ENCODE data around the gene GFER.

The GFER gene

GRCh38 chr16:1966460-1966859 is 17.5 kb upstream of the GFER start, which contains the start of gene RNF151:
Gene RNF151 (plus strand): TSS chr16:1966856. CDS start chr16:1966882, 26 bp downstream.
- no peak for DNase-seq
- Histone ChIP-seq H3K36me3 (peaks cover 29% of the 10 kb centered on the region), H3K27me3 (no peaks in the 10 kb centered on the region), H3K9me3 (no peaks in the 10 kb centered on the region), H3K4me3 (ENCODE audit: low read depth, low read length) (peak within 1 kb of the TSS; percentile 94), H3K4me1 (no peaks in the 10 kb centered on the region)
- TF ChIP-seq, protein P1, sequence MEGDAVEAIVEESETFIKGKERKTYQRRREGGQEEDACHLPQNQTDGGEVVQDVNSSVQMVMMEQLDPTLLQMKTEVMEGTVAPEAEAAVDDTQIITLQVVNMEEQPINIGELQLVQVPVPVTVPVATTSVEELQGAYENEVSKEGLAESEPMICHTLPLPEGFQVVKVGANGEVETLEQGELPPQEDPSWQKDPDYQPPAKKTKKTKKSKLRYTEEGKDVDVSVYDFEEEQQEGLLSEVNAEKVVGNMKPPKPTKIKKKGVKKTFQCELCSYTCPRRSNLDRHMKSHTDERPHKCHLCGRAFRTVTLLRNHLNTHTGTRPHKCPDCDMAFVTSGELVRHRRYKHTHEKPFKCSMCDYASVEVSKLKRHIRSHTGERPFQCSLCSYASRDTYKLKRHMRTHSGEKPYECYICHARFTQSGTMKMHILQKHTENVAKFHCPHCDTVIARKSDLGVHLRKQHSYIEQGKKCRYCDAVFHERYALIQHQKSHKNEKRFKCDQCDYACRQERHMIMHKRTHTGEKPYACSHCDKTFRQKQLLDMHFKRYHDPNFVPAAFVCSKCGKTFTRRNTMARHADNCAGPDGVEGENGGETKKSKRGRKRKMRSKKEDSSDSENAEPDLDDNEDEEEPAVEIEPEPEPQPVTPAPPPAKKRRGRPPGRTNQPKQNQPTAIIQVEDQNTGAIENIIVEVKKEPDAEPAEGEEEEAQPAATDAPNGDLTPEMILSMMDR (IDR thresholded peaks at IDR 0.05; ENCODE audit: low read depth, low read length): no peak

DNA sequence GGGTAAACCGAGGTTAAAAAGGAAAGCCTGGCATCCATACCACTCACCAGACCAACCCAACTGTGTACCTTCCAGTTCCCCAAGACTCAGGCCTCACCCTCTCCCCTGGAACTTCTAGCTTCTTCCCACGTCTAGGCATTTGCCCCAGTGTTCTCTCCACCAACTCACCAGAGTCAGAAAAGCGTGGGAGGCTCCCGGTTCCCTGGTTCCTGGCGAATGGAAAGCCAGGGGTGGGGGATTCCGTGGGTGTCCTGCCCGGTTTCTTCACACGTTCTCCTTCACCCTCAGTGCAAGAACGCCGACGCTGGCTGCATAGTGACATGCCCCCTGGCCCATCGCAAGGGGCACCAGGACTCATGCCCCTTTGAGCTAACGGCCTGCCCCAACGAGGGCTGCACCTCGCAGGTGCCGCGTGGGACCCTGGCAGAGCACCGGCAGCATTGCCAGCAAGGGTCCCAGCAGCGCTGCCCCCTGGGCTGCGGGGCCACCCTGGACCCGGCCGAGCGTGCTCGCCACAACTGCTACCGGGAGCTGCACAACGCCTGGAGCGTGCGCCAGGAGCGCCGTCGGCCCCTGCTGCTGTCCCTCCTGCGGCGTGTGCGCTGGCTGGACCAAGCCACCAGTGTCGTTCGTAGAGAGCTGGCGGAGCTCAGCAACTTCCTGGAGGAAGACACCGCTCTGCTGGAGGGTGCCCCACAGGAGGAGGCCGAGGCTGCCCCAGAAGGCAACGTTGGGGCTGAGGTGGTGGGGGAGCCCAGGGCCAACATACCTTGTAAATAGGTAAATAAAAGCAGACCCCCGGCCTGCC is 15.6 kb upstream of the GFER start:
- Histone ChIP-seq H3K27me3 (no peaks in the 10 kb centered on the region), H3K9me3 (no peaks in the 10 kb centered on the region), H3K4me1 (no peaks in the 10 kb centered on the region), H3K36me3 (peaks cover 11% of the 10 kb centered on the region), H3K4me3 (ENCODE audit: low read depth, low read length) (no peak overlapping the region)
- TF ChIP-seq, protein P1 (IDR thresholded peaks at IDR 0.05; ENCODE audit: low read depth, low read length): no peak
- DNase-seq: no peak

DNA sequence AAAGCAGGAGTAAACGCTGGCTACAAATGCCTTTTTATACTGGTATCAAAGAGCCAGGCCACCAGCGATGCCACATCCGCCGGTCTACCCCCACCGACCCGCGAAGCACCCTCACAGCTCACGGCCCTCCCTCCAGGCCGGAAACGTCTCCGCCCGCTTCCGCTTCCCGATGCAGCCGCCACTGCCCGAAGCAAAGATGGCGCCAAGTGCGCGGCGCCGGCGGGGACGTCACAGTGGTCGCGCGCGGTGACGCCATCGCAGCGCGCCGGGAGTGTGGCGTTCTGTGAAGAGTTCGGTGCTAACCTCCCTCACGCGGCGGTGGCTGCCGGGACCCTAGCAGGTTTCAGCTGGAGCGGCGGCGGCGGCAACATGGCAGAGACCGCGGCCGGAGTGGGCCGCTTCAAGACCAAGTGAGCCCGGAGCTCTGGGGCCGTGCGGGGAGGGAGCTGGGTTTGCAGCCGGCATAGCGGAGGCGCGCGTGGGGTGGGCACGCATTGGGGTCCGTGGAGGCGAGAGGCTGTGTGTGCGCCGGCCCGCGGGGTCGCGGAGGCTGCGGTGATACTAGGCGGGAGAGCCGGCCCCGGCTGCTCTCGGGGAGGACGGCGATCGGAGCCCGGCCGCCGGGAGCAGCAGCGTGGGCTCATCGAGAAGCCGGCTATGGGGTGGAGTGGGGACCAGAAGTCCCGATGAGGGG is 12.1 kb upstream of the GFER start, which contains the start of gene TBL3:
TSS of gene TBL3 (plus strand) at position 258 of the 694 bp plus-strand sequence. CDS start at position 370, 112 bp downstream.
- peak; percentile 96 for DNase-seq
- TF ChIP-seq, protein P1 (IDR thresholded peaks at IDR 0.05; ENCODE audit: low read depth, low read length): no peak
- no peaks in the 10 kb centered on the region for H3K27me3 ChIP-seq

DNA sequence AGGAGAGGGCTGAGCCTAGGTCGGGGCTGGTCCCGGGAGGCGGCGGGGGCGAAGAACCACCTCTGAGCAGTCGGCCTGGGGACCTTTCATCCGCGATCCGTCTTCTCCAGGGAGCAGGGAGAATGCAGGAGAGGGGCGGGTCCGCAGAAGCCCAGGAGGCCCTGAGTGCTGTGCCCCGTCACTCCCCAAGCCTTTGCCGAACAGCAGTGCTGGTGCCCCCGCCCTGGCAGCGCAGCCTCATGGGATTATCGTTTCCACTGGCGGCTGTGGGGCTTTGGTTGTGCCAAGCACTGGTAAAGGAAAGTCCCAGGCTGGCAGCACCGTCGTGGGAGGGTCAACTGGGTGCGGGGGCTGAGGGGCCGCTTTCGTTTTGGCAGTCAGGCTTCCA is 11.5 kb upstream of the GFER start:
- no peaks in the 10 kb centered on the region for H3K4me1 ChIP-seq
- TF ChIP-seq, protein P1 (IDR thresholded peaks at IDR 0.05; ENCODE audit: low read depth, low read length): no peak
- peaks cover 34% of the 10 kb centered on the region for H3K36me3 ChIP-seq
- no peaks in the 10 kb centered on the region for H3K9me3 ChIP-seq
- H3K4me3 ChIP-seq (ENCODE audit: low read depth, low read length): peak overlapping the region; percentile 93
- DNase-seq: peak; percentile 24
- no peaks in the 10 kb centered on the region for H3K27me3 ChIP-seq

More for the DNA sequence above, 12.1 kb upstream of the GFER start, which contains the start of gene TBL3:
- H3K4me1 ChIP-seq: no peaks in the 10 kb centered on the region
- H3K9me3 ChIP-seq: no peaks in the 10 kb centered on the region
- peaks cover 32% of the 10 kb centered on the region for H3K36me3 ChIP-seq
- peak within 1 kb of the TSS; percentile 93 for H3K4me3 ChIP-seq (ENCODE audit: low read depth, low read length)

DNA sequence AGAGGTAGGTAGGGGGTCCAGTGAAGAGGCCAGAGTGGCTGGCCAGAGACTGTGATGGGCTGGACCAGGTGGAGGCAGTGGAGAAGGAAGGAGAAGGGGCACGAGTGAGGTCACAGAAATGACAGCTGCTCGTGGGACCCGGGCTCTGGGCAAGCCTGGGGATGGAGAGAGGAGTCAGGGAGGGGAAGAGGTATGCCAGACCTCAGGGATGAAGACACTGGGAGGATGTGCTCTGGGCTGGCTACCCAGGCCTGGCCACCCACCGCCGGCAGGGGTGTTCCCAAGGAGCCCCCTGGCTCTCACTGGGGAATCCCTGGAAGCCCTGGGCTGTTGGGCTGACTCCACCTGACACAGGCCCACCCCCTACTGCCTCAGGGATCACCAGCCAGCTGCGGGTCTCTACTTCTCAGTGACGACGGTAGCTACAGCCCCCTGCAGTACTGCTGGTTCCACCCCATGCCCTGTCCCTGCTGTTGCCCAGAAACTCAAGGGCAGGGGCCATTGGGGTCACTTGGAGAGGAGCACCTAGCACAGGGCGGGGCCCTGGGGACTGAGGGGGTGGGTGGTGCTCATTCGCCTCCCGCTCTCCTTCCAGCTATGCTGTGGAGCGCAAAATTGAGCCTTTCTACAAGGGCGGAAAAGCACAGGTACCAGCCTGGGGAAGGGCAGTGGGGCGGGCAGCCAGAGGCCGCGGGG is 10.4 kb upstream of the GFER start:
- H3K36me3 ChIP-seq: peaks cover 45% of the 10 kb centered on the region
- TF ChIP-seq, protein P1 (IDR thresholded peaks at IDR 0.05; ENCODE audit: low read depth, low read length): no peak
- no peaks in the 10 kb centered on the region for H3K9me3 ChIP-seq
- no peaks in the 10 kb centered on the region for H3K4me1 ChIP-seq
- no peak for DNase-seq
- H3K27me3 ChIP-seq: no peaks in the 10 kb centered on the region
- no peak overlapping the region for H3K4me3 ChIP-seq (ENCODE audit: low read depth, low read length)
